HG03558 (cell line): ENCODE results near the gene NBAS.

Source experiments
- ATAC-seq: cut with Tn5 transposase; IDR thresholded peaks from one replicate; pipeline ENCODE4 v1.9.1; 2021; ENCODE audit warnings: moderate number of reproducible peaks; ENCODE audit not compliant: unreplicated experiment; ENCODE audit errors: extremely low read depth

Gene NBAS

GRCh38 chr2:15159751-15160177, 401.4 kb downstream of the NBAS start:
- ATAC-seq, result no peak

- ATAC-seq, result no peak
These were observed 401.9 kb downstream of the NBAS start for GRCh38 chr2:15159206-15159605.

DNA sequence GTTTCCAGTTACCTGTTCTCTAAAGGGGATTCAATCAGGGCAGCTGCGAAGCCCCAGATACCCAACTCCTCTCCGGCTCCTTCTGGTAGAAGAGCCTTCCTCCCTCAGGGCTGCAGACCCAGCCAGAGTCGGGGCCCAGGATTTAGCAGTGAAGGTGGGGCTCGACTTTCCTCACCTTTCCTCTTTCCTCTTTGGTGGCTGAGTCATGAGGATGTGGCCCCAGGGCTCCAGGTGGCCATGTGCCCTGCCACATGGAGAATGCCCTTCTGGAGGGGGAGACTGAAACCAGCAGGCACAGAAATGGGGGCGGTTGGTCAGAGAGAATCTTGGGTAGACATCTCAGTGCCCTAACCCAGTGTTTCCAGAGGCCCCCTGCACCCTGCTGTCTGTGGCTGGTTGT, 402.6 kb downstream of the NBAS start:
- ATAC-seq, result no peak

GRCh38 chr2:15158100-15158499, 403.0 kb downstream of the NBAS start:
- no peak for ATAC-seq

DNA sequence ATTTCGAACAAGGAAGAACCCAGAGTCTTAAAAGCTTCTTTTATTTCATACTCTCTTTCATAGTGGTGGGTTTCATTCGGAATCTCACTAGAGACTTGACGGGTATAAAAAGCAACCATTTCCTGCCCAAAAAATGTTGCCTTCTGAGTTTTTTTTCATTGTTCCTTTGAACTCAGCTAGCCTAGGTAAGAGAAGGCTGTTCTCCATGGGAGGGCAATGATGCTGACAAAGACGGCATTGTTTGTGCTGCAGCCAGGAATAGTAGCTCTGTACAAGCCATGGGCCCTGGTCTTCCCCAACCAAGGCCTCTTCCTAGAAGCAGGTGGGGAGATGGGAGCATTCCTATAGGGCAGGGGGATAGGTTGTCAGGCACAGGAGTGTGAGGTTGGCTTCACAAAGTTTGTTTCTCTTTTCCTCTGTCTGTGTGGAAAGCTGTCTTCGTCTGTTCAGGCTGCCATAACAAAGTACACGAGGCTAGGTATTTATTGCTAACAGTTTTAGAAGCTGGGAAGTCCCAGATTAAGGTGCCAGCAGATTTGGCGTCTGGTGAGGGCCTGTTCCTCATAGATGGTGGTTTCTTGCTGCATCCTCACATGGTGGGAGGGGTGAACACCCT, 405.1 kb downstream of the NBAS start:
- ATAC-seq, result no peak

GRCh38 chr2:15154297-15154696, 406.8 kb downstream of the NBAS start:
- no peak for ATAC-seq

- ATAC-seq, result no peak
These were observed 408.8 kb downstream of the NBAS start for GRCh38 chr2:15152382-15152781.

GRCh38 chr2:15149063-15149462, 412.1 kb downstream of the NBAS start:
- ATAC-seq, result no peak

- no peak for ATAC-seq
These were observed 413.5 kb downstream of the NBAS start for GRCh38 chr2:15147591-15147990.

DNA sequence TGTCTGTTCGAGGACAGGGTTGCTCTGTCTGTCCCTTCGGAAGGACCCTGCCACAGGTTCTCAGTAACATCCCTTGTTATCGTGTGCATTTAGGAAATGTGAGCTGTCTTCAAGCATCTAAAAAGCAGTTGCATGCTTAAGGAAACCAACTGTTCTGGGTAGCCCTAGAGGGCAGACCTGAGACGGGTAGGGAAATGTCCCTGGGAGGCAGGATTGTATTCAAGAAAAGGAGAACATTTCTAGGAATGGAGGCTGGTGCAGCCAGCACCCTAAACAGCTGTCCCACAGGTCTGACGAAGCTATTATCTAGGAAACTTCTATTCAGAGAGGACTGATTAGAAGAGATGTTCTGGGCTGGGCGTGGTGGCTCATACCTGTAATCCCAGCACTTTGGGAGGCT, 414.2 kb downstream of the NBAS start:
- ATAC-seq, result no peak

GRCh38 chr2:15145919-15146318, 415.2 kb downstream of the NBAS start:
- ATAC-seq, result no peak

GRCh38 chr2:15145046-15145817, 415.9 kb downstream of the NBAS start:
- ATAC-seq, result no peak

DNA sequence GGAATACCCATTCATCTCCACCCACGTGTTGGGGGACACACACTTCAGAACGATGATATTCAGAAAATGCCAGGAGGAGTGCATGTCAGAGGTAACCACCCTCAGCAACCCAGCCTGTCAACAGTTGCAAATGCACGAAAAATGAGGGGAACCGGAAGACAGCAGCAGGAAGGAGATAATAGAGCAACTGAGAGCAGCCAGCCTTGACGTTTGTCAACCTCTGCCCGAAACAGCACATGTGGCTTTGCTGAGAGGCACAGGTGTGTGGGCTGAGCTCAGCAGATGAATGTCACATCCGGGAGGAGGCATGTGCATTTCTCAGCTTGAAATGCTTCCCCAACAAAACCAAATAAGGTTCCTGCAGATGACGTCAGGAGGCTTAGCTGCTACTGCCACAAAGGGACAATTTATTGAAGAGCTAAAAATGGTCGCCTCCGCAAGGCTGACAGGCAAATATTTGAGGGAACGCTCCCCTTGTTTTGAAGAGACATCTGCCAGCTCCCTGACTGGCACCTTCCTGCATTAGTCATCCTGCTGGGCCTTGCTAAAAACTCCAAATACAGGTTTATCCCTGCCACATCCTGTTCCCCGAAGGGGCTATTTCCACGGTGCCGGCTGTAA, 419.0 kb downstream of the NBAS start:
- ATAC-seq, result peak; percentile 99

DNA sequence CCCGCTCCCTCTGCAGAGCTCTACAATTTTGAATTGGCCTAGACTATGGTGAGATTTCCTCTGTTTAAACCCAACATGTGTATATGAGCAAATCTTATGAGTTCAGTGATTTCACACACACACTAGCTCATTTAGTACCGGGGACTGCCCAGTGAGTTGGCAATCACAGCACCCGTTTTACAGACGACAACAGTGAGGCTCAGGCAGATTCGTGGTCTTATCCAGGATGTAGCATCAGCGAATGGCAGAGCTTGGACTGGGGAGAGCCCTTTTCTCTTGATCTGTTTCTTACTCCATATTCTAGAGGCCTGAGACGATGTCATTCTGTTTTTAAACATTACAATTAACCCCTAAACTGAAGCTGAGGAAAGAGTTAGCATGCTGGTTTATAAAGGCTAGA, 419.9 kb downstream of the NBAS start:
- no peak for ATAC-seq

GRCh38 chr2:15136639-15137038, 424.5 kb downstream of the NBAS start:
- no peak for ATAC-seq

GRCh38 chr2:15134957-15135356, 426.2 kb downstream of the NBAS start:
- no peak for ATAC-seq

DNA sequence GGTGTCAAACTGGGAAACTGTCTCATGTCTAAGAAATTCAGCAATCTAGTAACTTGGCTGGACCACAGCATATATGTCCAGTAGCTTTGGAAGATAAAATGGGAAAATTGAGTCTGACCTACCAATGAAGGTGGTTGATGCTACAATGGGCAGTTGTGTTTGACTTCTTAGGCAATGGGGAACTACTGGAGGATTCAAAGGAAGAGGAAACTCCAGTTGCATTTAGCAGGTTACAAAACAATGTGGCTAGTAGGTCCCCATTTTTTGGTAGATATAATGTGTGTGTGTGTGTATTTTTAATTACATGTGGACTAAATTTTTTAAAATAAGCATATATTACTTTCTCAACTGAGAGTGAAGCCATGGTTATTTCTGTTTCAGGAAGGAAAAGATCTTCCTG, 427.7 kb downstream of the NBAS start:
- no peak for ATAC-seq

GRCh38 chr2:15128846-15129245, 432.3 kb downstream of the NBAS start:
- no peak for ATAC-seq

- ATAC-seq, result no peak
These were observed 433.3 kb downstream of the NBAS start for GRCh38 chr2:15127876-15128275.

DNA sequence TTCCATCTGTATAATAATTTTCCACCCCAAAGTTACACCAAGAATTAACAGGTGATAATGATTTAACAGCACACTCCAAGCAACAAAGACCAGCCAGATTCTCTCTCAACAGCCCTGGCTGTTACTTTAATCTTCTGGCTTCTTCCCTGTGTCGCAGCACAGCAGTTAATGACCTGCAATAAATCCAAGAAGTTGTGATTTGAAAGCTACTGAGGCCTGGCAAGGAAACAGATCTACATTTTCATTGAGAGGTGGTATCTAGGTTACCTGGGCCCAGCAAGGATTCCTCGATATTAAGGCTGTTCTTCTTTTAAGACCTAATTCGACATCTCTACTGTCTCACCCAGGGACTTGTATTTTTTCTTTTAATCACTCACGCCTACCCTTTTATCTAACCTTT, 433.8 kb downstream of the NBAS start:
- no peak for ATAC-seq

- ATAC-seq, result no peak
These were observed 434.8 kb downstream of the NBAS start for GRCh38 chr2:15126373-15126772.

GRCh38 chr2:15122915-15123314, 438.2 kb downstream of the NBAS start:
- ATAC-seq, result no peak
